ENCODE results near the gene PLEKHH2.

GRCh38 chr2:43810888-43811287 is 173.8 kb downstream of the PLEKHH2 start:
- no peak for TF ChIP-seq CTCF (IDR thresholded peaks at IDR 0.05)
- TF ChIP-seq CHD2 (IDR thresholded peaks at IDR 0.05; ENCODE audit: low read length, partially characterized antibody), result no peak
- TF ChIP-seq EP300 (IDR thresholded peaks at IDR 0.05; ENCODE audit: borderline replicate concordance in 1 of 2, low read depth in 1 of 2, low read length in 1 of 2), result no peak
- no peak for TF ChIP-seq POLR2AphosphoS5 (IDR thresholded peaks at IDR 0.05; ENCODE audit: low read depth, low read length)
